Fibroblast of mammary gland (primary cell): ENCODE results near the gene PYGO2.

Source experiments
- DNase-seq: peaks from one replicate; pipeline ENCODE4 v3.0.0-alpha.2; 2010; ENCODE audit warnings: low read depth
- H3K4me3 ChIP-seq: 2 replicates; pipeline ENCODE4 v1.5.1; 2011; ENCODE audit warnings: low read depth, mild to moderate bottlenecking, low read length, moderate library complexity; ENCODE audit not compliant: control insufficient read depth
- CTCF ChIP-seq: conservative IDR thresholded peaks from 2 replicates; pipeline ENCODE4 v1.5.1; 2011; ENCODE audit warnings: low read depth, low read length, inconsistent platforms; ENCODE audit not compliant: control insufficient read depth, insufficient read depth

The PYGO2 gene

DNA sequence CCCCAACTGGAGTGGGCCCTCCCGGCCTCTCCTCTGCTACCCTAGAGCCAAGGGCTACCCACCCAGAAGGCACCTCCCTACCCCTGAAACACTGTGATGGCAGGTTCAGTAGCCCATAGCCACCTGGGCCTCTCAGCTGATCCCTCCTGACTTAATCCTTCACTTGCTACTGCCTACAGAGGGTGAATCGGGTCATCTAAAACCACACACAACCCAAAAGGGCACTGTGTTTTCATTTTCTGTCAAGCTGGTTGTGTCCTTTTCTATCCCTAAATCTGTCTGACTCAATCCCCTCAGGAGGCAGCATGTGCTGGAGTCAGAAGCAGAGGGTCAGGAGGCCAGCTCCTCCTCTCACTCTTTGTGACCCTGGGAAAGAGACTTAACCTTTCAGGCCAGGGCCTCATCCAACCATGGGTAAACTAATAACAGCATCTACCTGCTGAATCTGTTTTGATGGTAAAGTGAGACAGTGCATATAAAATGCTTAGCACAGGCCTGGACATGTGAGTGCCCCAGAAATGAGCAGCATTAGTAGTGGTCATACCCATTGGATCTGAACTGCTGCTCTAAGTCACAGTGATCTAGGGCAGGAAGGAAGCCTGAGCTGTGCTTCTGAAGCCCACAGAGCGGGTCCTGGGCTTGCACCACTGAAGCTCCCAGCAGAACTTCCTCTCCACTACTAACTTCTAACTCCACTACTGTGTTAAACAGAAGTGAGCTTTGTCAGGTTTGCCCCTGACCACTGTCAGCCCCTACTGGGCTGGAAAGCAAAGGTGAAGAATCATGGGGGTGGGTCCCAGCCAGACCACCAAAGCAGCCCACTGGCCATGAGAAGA is 36.0 kb downstream of the PYGO2 start:
- no peak for TF ChIP-seq CTCF
- H3K4me3 ChIP-seq, result no peak overlapping the region
- DNase-seq, result no peak

- no peak for DNase-seq
- no peak for TF ChIP-seq CTCF
- H3K4me3 ChIP-seq, result no peak overlapping the region
Measured at GRCh38 chr1:154923695-154924094, 37.9 kb downstream of the PYGO2 start.

DNA sequence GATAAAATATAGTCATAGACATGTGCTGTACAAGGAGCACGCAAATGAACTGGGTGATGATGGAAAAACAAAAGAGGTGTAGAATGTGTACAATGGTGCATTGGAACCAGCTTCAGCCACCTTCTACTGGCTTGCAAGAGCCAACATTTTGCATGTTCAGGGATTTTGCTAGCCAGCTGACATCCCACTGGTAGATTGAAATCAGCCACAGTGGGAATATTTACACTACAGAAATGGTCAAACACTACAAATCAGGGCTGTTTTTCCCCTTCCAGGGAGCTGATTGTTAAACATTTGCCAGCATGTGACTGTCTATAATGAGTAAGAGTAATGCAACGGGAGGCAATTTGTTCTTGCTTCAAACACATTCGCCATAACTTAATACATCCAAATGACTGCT is 48.3 kb downstream of the PYGO2 start:
- DNase-seq, result no peak
- TF ChIP-seq CTCF, result no peak

GRCh38 chr1:154912755-154913154 is 48.8 kb downstream of the PYGO2 start:
- no peak for DNase-seq
- H3K4me3 ChIP-seq, result no peak overlapping the region
- no peak for TF ChIP-seq CTCF

More for the DNA sequence above, 48.3 kb downstream of the PYGO2 start:
- H3K4me3 ChIP-seq, result no peak overlapping the region

GRCh38 chr1:154911691-154912550 is 49.7 kb downstream of the PYGO2 start:
- no peak overlapping the region for H3K4me3 ChIP-seq
- TF ChIP-seq CTCF, result no peak
- DNase-seq, result no peak

GRCh38 chr1:154910851-154911250 is 50.7 kb downstream of the PYGO2 start:
- H3K4me3 ChIP-seq, result no peak overlapping the region
- no peak for TF ChIP-seq CTCF
- DNase-seq, result no peak
